PC-3 (cell line): ENCODE data around the gene HADHB. TPM values are rescaled to one million over a fixed set of nuclear protein-coding genes. Genes with fewer than 3 reads are reported as not detected.

ENCODE experiments used
- ATAC-seq: fragments of 200-7000 bp; cut with Tn5 transposase; 2 replicates; pipeline ENCODE4 v1.9.1; 2020; ENCODE audit warnings: mild to moderate bottlenecking, moderate library complexity
- BruUV-seq: library from RNA; stranded (reverse); fragments of 400-500 nt; replicated peaks from 2 replicates; lab custom pipeline; 2021; lab: Mats Ljungman, UMichigan
- CTCF ChIA-PET: fragments of 300-600 bp; sonication (Branson Sonifier 250); formaldehyde crosslinking; loops from one replicate; lab custom pipeline; 2022; ENCODE audit warnings: antibody characterized with exemption; lab: Charles Lee
- POLR2A ChIA-PET: fragments of 300-600 bp; sonication (Branson Sonifier 250); formaldehyde crosslinking; loops from one replicate; lab custom pipeline; 2022; ENCODE audit warnings: antibody characterized with exemption; ENCODE audit not compliant: unreplicated experiment; lab: Charles Lee
- DNase-seq: peaks from one replicate; pipeline ENCODE4 v3.0.0-alpha.2; 2015
- H2AFZ ChIP-seq: fragments of 300-600 bp; sonication (generic); 2 replicates; pipeline ENCODE4 v1.6.0; 2016; ENCODE audit warnings: antibody characterized with exemption, low read length
- H3F3A ChIP-seq: fragments of 300-600 bp; sonication (generic); one replicate; pipeline ENCODE4 v1.6.0; 2017; ENCODE audit warnings: antibody characterized with exemption, low read length, control low read depth, mild to moderate bottlenecking; ENCODE audit not compliant: unreplicated experiment
- H3K27ac ChIP-seq: fragments of 300-600 bp; sonication (generic); 2 replicates; pipeline ENCODE4 v1.5.1; 2016; ENCODE audit warnings: mild to moderate bottlenecking, low read length
- H3K27me3 ChIP-seq: fragments of 300-600 bp; sonication (generic); 2 replicates; pipeline ENCODE4 v1.6.1; 2016; ENCODE audit warnings: low read length, mixed read lengths
- H3K36me3 ChIP-seq: fragments of 300-600 bp; sonication (generic); 2 replicates; pipeline ENCODE4 v1.6.1; 2016; ENCODE audit warnings: low read depth, mixed run types, low read length, mixed read lengths
- H3K4me1 ChIP-seq: fragments of 300-600 bp; sonication (generic); 2 replicates; pipeline ENCODE4 v1.5.1; 2016; ENCODE audit warnings: low read length; ENCODE audit not compliant: insufficient read depth
- H3K4me2 ChIP-seq: fragments of 300-600 bp; sonication (generic); 2 replicates; pipeline ENCODE4 v1.6.0; 2016; ENCODE audit warnings: low read length
- H3K4me3 ChIP-seq: fragments of 300-600 bp; sonication (generic); 2 replicates; pipeline ENCODE4 v1.5.1; 2016; ENCODE audit warnings: mild to moderate bottlenecking, low read length, mixed read lengths
- H3K79me2 ChIP-seq: fragments of 300-600 bp; sonication (generic); 2 replicates; pipeline ENCODE4 v1.6.1; 2017; ENCODE audit warnings: low read length, mixed read lengths
- H3K9ac ChIP-seq: fragments of 300-600 bp; sonication (generic); 2 replicates; pipeline ENCODE4 v1.6.0; 2016; ENCODE audit warnings: mild to moderate bottlenecking, low read length
- H3K9me2 ChIP-seq: fragments of 300-600 bp; sonication (generic); replicated peaks from 2 replicates; pipeline ENCODE4 v1.6.1; 2016; ENCODE audit warnings: mixed run types, low read length, mixed read lengths
- H3K9me3 ChIP-seq: fragments of 300-600 bp; sonication (generic); 2 replicates; pipeline ENCODE4 v1.6.1; 2016; ENCODE audit warnings: low read length, mixed read lengths
- H4K20me1 ChIP-seq: fragments of 300-600 bp; sonication (generic); 2 replicates; pipeline ENCODE4 v1.6.1; 2016; ENCODE audit warnings: low read length, mixed read lengths
- CTCF ChIP-seq: fragments of 300-600 bp; sonication (generic); conservative IDR thresholded peaks from 2 replicates; pipeline ENCODE4 v1.5.1; 2017; ENCODE audit warnings: antibody characterized with exemption, low read depth, mild to moderate bottlenecking, low read length
- EZH2 ChIP-seq: fragments of 300-600 bp; sonication (generic); IDR thresholded peaks from one replicate; pipeline ENCODE4 v1.6.1; 2017; ENCODE audit warnings: antibody characterized with exemption, mild to moderate bottlenecking, low read length; ENCODE audit not compliant: unreplicated experiment
- EZH2phosphoT487 ChIP-seq: fragments of 300-600 bp; sonication (generic); IDR thresholded peaks from 2 replicates; pipeline ENCODE4 v1.6.1; 2018; ENCODE audit warnings: mild to moderate bottlenecking, antibody characterized with exemption, low read length, borderline replicate concordance
- intact Hi-C: fragments of 100-400 bp; cut with micrococcal nuclease; formaldehyde crosslinking; loops from 2 replicates; pipeline ENCODE4 v1.9.0; 2023
- total RNA-seq: library from RNA; depleted of rRNA; stranded (reverse); fragments of >200 nt; gene quantifications from 2 replicates; pipeline ENCODE4 v1.2.3, GENCODE V29; 2014

The HADHB gene
- total RNA-seq, 1 experiment from 2014 or later = 72.3 TPM

GRCh38 chr2:26313446-26313845 lies 68.7 kb downstream of the HADHB start:
- Histone ChIP-seq H4K20me1 (no peaks in the 10 kb centered on the region), H3K36me3 (no peaks in the 10 kb centered on the region), H3K27me3 (no peaks in the 10 kb centered on the region), H3K9me2 (no peaks in the 10 kb centered on the region), H3K9me3 (no peaks in the 10 kb centered on the region), H3K4me3 (no peak overlapping the region), H3K9ac (no peak overlapping the region), H3F3A (no peaks in the 10 kb centered on the region), H3K79me2 (no peaks in the 10 kb centered on the region), H3K27ac (no peak overlapping the region), H3K4me2 (no peak overlapping the region), H3K4me1 (no peaks in the 10 kb centered on the region), H2AFZ (no peak overlapping the region)
- POLR2A ChIA-PET = no interaction called here
- TF ChIP-seq EZH2phosphoT487 = no peak
- TF ChIP-seq EZH2 = no peak
- no peak for TF ChIP-seq CTCF
- DNase-seq (no peak), ATAC-seq (no peak)
- BruUV-seq = no TSS peak
- CTCF ChIA-PET = no interaction called here
- intact Hi-C loops = no loop called here

- CTCF ChIA-PET = no interaction called here
- no peaks in the 10 kb centered on the region for H3K9me2 ChIP-seq
- POLR2A ChIA-PET = no interaction called here
- H4K20me1 ChIP-seq = no peaks in the 10 kb centered on the region
- no peaks in the 10 kb centered on the region for H3K9me3 ChIP-seq
- H3K9ac ChIP-seq = no peak overlapping the region
- no TSS peak for BruUV-seq
- intact Hi-C loops = no loop called here
- H3K79me2 ChIP-seq = no peaks in the 10 kb centered on the region
- TF ChIP-seq EZH2phosphoT487 = no peak
- no peak overlapping the region for H3K4me3 ChIP-seq
- no peaks in the 10 kb centered on the region for H3F3A ChIP-seq
- H3K4me2 ChIP-seq = no peak overlapping the region
- H3K36me3 ChIP-seq = no peaks in the 10 kb centered on the region
- ATAC-seq (peak; percentile 22; the same call in 1 of the 2 replicates), DNase-seq (no peak)
- no peaks in the 10 kb centered on the region for H3K27me3 ChIP-seq
- H3K27ac ChIP-seq = no peak overlapping the region
- H2AFZ ChIP-seq = no peak overlapping the region
- no peaks in the 10 kb centered on the region for H3K4me1 ChIP-seq
Measured at GRCh38 chr2:26314243-26314642, 69.5 kb downstream of the HADHB start.

DNA sequence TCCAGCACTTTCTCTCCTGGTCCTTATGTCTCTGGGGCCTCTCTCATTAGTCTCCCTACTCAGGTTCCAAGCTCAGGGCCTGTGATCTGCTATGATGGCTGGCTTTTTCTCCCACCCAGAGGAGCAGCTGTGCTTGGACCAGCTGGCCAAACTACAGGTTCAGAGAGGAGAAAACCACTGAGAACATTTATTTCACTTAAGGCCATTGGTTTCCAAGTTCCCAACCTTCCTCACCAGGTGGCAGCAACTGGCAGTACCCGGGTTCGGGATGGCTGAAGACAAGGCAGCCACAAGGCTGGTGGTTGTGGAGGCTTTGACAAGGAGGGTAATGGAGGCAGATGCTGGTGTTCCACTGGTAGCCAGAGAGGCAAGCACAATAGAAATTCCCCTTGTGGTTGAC lies 71.3 kb downstream of the HADHB start:
- DNase-seq (peak; percentile 46), ATAC-seq (peak; percentile 23; the same call in 1 of the 2 replicates)
- no TSS peak for BruUV-seq
- H3K36me3 ChIP-seq = no peaks in the 10 kb centered on the region
- no peak overlapping the region for H3K27ac ChIP-seq
- no peaks in the 10 kb centered on the region for H4K20me1 ChIP-seq
- H3K27me3 ChIP-seq = no peaks in the 10 kb centered on the region
- no peaks in the 10 kb centered on the region for H3F3A ChIP-seq
- H3K4me1 ChIP-seq = no peaks in the 10 kb centered on the region
- no peak overlapping the region for H3K4me3 ChIP-seq
- H3K9ac ChIP-seq = no peak overlapping the region
- H3K9me3 ChIP-seq = no peaks in the 10 kb centered on the region
- TF ChIP-seq EZH2phosphoT487 (no peak), CTCF (peak; percentile 52), EZH2 (no peak)
- H2AFZ ChIP-seq = no peak overlapping the region
- ChIA-PET POLR2A (no interaction called here), CTCF (no interaction called here)
- no peak overlapping the region for H3K4me2 ChIP-seq
- no peaks in the 10 kb centered on the region for H3K9me2 ChIP-seq
- intact Hi-C loops = no loop called here
- H3K79me2 ChIP-seq = no peaks in the 10 kb centered on the region
